Measurements from ENCODE around the gene AICDA.

The AICDA gene

GRCh38 chr12:8563356-8563755 lies 49.3 kb downstream of the AICDA start:
- in situ Hi-C loops (cut with HindIII; ENCODE audit: low sequenced_read_pairs), result no loop called here
- no peak for DNase-seq (ENCODE audit: low read depth, low spot score)
- H3K4me3 ChIP-seq (ENCODE audit: low read depth, low read length), result no peak overlapping the region
- no peak for TF ChIP-seq CTCF (IDR thresholded peaks at IDR 0.05; ENCODE audit: low read depth, low read length)

GRCh38 chr12:8562310-8562709 lies 50.3 kb downstream of the AICDA start:
- DNase-seq (ENCODE audit: low read depth, low spot score), result no peak
- TF ChIP-seq CTCF (IDR thresholded peaks at IDR 0.05; ENCODE audit: low read depth, low read length), result no peak
- in situ Hi-C loops (cut with HindIII; ENCODE audit: low sequenced_read_pairs), result no loop called here
- H3K4me3 ChIP-seq (ENCODE audit: low read depth, low read length), result no peak overlapping the region

- DNase-seq (ENCODE audit: low read depth, low spot score), result no peak
- TF ChIP-seq CTCF (IDR thresholded peaks at IDR 0.05; ENCODE audit: low read depth, low read length), result no peak
- in situ Hi-C loops (cut with HindIII; ENCODE audit: low sequenced_read_pairs), result no loop called here
- no peak overlapping the region for H3K4me3 ChIP-seq (ENCODE audit: low read depth, low read length)
Observed at GRCh38 chr12:8561011-8561410, 51.6 kb downstream of the AICDA start.

- no peak for DNase-seq (ENCODE audit: low read depth, low spot score)
- no peak overlapping the region for H3K4me3 ChIP-seq (ENCODE audit: low read depth, low read length)
- in situ Hi-C loops (cut with HindIII; ENCODE audit: low sequenced_read_pairs), result no loop called here
- no peak for TF ChIP-seq CTCF (IDR thresholded peaks at IDR 0.05; ENCODE audit: low read depth, low read length)
Observed at GRCh38 chr12:8559676-8560075, 53.0 kb downstream of the AICDA start.

- in situ Hi-C loops (cut with HindIII; ENCODE audit: low sequenced_read_pairs), result no loop called here
- TF ChIP-seq CTCF (IDR thresholded peaks at IDR 0.05; ENCODE audit: low read depth, low read length), result no peak
- no peak for DNase-seq (ENCODE audit: low read depth, low spot score)
Observed at GRCh38 chr12:8556531-8557097, 56.0 kb downstream of the AICDA start.

GRCh38 chr12:8554451-8555195 lies 58.0 kb downstream of the AICDA start:
- in situ Hi-C loops (cut with HindIII; ENCODE audit: low sequenced_read_pairs), result no loop called here
- DNase-seq (ENCODE audit: low read depth, low spot score), result peak; percentile 30
- no peak overlapping the region for H3K4me3 ChIP-seq (ENCODE audit: low read depth, low read length)
- no peak for TF ChIP-seq CTCF (IDR thresholded peaks at IDR 0.05; ENCODE audit: low read depth, low read length)

More at GRCh38 chr12:8556531-8557097, 56.0 kb downstream of the AICDA start:
- no peak overlapping the region for H3K4me3 ChIP-seq (ENCODE audit: low read depth, low read length)
